BE2C (cell line): Measurements from ENCODE around the gene SPANXN3.

Experiments used
- DNase-seq: peaks from one replicate; pipeline ENCODE4 v3.0.0-alpha.2; 2020
- H3K27me3 ChIP-seq: fragments of 250-450 bp; sonication (Bioruptor Pico); 2 replicates; pipeline ENCODE4 v1.5.1; 2020; ENCODE audit warnings: mild to moderate bottlenecking
- H3K36me3 ChIP-seq: fragments of 250-450 bp; sonication (Bioruptor Pico); 2 replicates; pipeline ENCODE4 v1.5.1; 2020; ENCODE audit warnings: mild to moderate bottlenecking
- H3K4me1 ChIP-seq: fragments of 250-450 bp; sonication (Bioruptor Pico); 2 replicates; pipeline ENCODE4 v1.5.1; 2020
- H3K4me3 ChIP-seq: 2 replicates; pipeline ENCODE4 v1.5.1; 2011; ENCODE audit warnings: low read depth, low read length
- H3K9me3 ChIP-seq: fragments of 250-450 bp; sonication (Bioruptor Pico); 2 replicates; pipeline ENCODE4 v1.5.1; 2020
- TF ChIP-seq, protein P1 (sequence below): IDR thresholded peaks from 2 replicates; pipeline ENCODE4 v1.5.1; 2012; ENCODE audit warnings: mild to moderate bottlenecking, low read depth, low read length

SPANXN3 gene

DNA sequence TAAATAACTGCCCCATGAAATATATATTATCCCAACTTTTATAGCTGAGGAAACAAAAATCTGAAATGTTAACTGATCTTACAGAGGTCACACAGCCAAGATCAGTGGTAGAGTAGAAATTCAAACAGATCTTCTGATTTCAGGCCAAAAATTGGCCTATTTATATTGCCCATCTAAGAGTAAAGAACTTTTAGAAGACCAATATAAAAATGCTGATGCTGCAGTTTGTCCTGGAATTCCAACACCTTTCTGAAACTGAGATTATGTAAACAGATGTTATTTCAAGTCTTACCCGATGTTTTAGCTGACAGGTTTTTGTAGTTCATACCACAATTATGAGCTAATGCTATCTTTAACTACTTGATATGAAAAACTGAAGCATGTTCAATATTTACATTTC, 51.1 kb downstream of the SPANXN3 start:
- Histone ChIP-seq H3K27me3 (no peaks in the 10 kb centered on the region), H3K4me3 (no peak overlapping the region), H3K36me3 (no peaks in the 10 kb centered on the region)

DNA sequence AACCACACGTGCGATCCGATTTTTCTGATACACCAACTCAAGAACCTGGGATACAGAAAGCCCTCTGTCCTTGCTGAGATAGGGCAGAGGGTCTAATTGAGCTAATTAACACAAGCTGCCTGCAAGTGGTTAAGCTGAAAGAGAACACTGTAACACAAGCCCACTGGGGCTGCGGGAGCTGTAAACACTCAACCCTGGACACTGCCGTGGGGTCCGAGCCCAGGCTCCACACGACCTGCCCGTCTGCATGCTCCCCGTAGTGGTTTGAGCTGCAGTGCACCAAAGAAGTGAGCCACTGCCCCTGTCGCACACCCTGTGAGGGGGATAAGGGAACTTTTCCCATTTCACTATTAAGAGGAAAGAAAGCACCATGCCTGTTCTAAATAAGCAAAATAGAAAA, 54.6 kb downstream of the SPANXN3 start:
- Histone ChIP-seq H3K36me3 (no peaks in the 10 kb centered on the region), H3K4me1 (no peaks in the 10 kb centered on the region), H3K4me3 (no peak overlapping the region), H3K9me3 (no peaks in the 10 kb centered on the region), H3K27me3 (no peaks in the 10 kb centered on the region)
- DNase-seq, result no peak
- TF ChIP-seq, protein P1, sequence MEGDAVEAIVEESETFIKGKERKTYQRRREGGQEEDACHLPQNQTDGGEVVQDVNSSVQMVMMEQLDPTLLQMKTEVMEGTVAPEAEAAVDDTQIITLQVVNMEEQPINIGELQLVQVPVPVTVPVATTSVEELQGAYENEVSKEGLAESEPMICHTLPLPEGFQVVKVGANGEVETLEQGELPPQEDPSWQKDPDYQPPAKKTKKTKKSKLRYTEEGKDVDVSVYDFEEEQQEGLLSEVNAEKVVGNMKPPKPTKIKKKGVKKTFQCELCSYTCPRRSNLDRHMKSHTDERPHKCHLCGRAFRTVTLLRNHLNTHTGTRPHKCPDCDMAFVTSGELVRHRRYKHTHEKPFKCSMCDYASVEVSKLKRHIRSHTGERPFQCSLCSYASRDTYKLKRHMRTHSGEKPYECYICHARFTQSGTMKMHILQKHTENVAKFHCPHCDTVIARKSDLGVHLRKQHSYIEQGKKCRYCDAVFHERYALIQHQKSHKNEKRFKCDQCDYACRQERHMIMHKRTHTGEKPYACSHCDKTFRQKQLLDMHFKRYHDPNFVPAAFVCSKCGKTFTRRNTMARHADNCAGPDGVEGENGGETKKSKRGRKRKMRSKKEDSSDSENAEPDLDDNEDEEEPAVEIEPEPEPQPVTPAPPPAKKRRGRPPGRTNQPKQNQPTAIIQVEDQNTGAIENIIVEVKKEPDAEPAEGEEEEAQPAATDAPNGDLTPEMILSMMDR, result no peak

More for the DNA sequence above, 51.1 kb downstream of the SPANXN3 start:
- no peaks in the 10 kb centered on the region for H3K4me1 ChIP-seq
- H3K9me3 ChIP-seq, result no peaks in the 10 kb centered on the region
- TF ChIP-seq, protein P1, result no peak
- DNase-seq, result no peak

DNA sequence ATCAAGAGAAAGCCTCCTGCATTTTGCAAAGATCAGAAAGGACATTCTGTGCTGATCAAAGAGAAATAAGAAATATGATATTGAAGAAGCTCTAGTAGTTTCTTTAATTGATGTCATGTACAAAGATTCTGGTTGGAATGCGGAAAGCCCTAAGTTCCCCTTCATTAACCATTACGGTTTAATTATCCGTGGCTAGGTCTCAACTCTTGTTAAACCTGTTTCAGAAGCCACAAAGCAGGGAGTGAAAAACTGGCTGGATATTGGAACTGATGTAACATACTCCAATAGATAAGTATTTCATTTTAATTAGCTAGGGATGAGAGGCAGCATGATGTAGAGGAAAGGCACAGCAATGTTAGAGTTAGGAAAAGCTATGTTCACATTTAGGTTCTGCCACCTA, 55.7 kb downstream of the SPANXN3 start:
- no peaks in the 10 kb centered on the region for H3K27me3 ChIP-seq
- H3K9me3 ChIP-seq, result no peaks in the 10 kb centered on the region
- H3K36me3 ChIP-seq, result no peaks in the 10 kb centered on the region
- H3K4me3 ChIP-seq, result no peak overlapping the region
- H3K4me1 ChIP-seq, result no peaks in the 10 kb centered on the region
- TF ChIP-seq, protein P1, result no peak
- no peak for DNase-seq
